Transverse colon (tissue), 4 donors: ENCODE measurements around the gene TTC9B. TPM values are rescaled to one million over a fixed set of nuclear protein-coding genes. Genes with fewer than 3 reads are reported as not detected.

Experiments used
- DNase-seq: peaks from one replicate; pipeline ENCODE4 v3.0.0-alpha.2; 2019
- H3K27ac ChIP-seq, 4 donors: fragments of 200-600 bp; sonication (generic); 2 replicates each; pipeline ENCODE4 v1.5.1; 2016 to 2018; ENCODE audit warnings: inconsistent platforms in 4 of 4
- H3K27me3 ChIP-seq: fragments of 200-600 bp; sonication (generic); 2 replicates; pipeline ENCODE4 v1.5.1; 2017; ENCODE audit warnings: inconsistent platforms
- H3K36me3 ChIP-seq, 4 donors: fragments of 200-600 bp; sonication (generic); 2 replicates each; pipeline ENCODE4 v1.5.1; 2017 to 2019; ENCODE audit warnings: inconsistent platforms in 4 of 4
- H3K4me1 ChIP-seq, 4 donors: fragments of 200-600 bp; sonication (generic); 2 replicates each; pipeline ENCODE4 v1.5.1; 2017 to 2020; ENCODE audit warnings: inconsistent platforms in 4 of 4
- H3K4me3 ChIP-seq, 4 donors: fragments of 200-600 bp; sonication (generic); 1 replicate in 1 of 4; 2 replicates in 3 of 4; pipeline versions ENCODE4 v1.5.1 to v1.6.1; 2017 to 2019; ENCODE audit warnings: inconsistent platforms in 4 of 4
- H3K9me3 ChIP-seq, 2 donors: fragments of 200-600 bp; sonication (generic); 2 replicates each; pipeline ENCODE4 v1.5.1; 2017 to 2019; ENCODE audit warnings: inconsistent platforms in 2 of 2
- EP300 ChIP-seq: sonication (generic); formaldehyde crosslinking; IDR thresholded peaks from one replicate; pipeline ENCODE4 v1.6.1; 2017; ENCODE audit warnings: antibody characterized with exemption, low read depth
- POLR2A ChIP-seq: fragments of 450-650 bp; IDR thresholded peaks from one replicate; pipeline ENCODE4 v1.6.1; 2016; ENCODE audit warnings: antibody characterized with exemption, mild to moderate bottlenecking, moderate library complexity
- POLR2AphosphoS5 ChIP-seq, 3 donors: sonication (generic); formaldehyde crosslinking; IDR thresholded peaks; one replicate each; pipeline ENCODE4 v1.6.1; 2016; ENCODE audit warnings: antibody characterized with exemption in 3 of 3
- WGBS, 2 donors: methylation state at CpG; one replicate each; pipeline ENCODE4 v1.1.5; 2018; ENCODE audit warnings: low coverage in 1 of 2; 5-methylcytosine and 5-hydroxymethylcytosine counted together
- in situ Hi-C, 4 donors: fragments of 200-750 bp; cut with MboI; loops; one replicate each; pipeline versions ENCODE4 v1.15.0 to v1.15.1; 2017; ENCODE audit warnings: low sequenced_read_pairs in 3 of 4, low pct_ligation_motif_present in 1 of 4, low pct_unique_long_range_greater_than_20kb in 1 of 4
- intact Hi-C: fragments of 100-400 bp; cut with DNase I; formaldehyde crosslinking; loops from one replicate; pipeline ENCODE4 v1.15.1; 2023; ENCODE audit warnings: low total_unique reads
- total RNA-seq, 4 donors: library from RNA; depleted of rRNA; stranded (reverse); fragments of >200 nt; gene quantifications; one replicate each; pipeline ENCODE4 v1.1.0, GENCODE V29; 2016
- TF ChIP-seq, protein P1 (sequence below), 5 experiments: fragments of 200-600 bp in 3 of 5; fragments of 450-650 bp in 2 of 5; sonication (generic) in 3 of 5; IDR thresholded peaks; 1 replicate in 2 of 5; 2 replicates in 3 of 5; pipeline ENCODE4 v1.5.1; 2016 to 2017; ENCODE audit warnings: antibody characterized with exemption in 5 of 5, inconsistent platforms in 3 of 5, mild to moderate bottlenecking in 2 of 5, moderate library complexity in 1 of 5

Gene TTC9B
- total RNA-seq, 4 donors from 2014 or later = not detected

DNA sequence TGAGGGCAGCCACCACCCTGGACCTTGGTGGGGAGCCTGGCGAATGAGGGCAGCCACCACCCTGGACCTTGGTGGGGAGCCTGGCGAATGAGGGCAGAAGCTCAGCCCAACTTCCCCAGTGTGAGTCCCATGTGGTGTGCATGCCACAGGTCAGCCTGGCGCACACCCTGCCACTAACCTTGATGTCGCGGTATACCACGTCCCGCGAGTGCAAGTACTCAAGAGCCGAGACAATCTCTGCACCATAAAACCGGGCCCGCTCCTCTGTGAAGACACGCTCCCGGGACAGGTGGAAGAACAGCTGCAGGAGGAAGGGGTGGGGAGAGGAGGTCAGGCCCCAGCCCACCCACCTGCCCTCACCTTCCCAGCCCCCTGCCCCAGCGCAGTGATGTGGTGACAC is 19.6 kb upstream of the TTC9B start:
- no peaks in the 10 kb centered on the region for H3K4me1 ChIP-seq
- whole genome bisulfite sequencing, 2 donors = 96% methylated on average over 14 of the region's 14 CpGs; no CpG with 5 or more reads in 1 of the 2 donors
- no peak overlapping the region for H3K4me3 ChIP-seq
- intact Hi-C loops = no loop called here
- peaks cover 0 to 59% (median 21%) of the 10 kb centered on the region in 4 donors for H3K36me3 ChIP-seq
- H3K27me3 ChIP-seq = no peaks in the 10 kb centered on the region
- no peak overlapping the region for H3K27ac ChIP-seq
- TF ChIP-seq POLR2A (no peak), EP300 (no peak), POLR2AphosphoS5 (IDR thresholded peaks at IDR 0.05) (no peak)
- TF ChIP-seq, protein P1, sequence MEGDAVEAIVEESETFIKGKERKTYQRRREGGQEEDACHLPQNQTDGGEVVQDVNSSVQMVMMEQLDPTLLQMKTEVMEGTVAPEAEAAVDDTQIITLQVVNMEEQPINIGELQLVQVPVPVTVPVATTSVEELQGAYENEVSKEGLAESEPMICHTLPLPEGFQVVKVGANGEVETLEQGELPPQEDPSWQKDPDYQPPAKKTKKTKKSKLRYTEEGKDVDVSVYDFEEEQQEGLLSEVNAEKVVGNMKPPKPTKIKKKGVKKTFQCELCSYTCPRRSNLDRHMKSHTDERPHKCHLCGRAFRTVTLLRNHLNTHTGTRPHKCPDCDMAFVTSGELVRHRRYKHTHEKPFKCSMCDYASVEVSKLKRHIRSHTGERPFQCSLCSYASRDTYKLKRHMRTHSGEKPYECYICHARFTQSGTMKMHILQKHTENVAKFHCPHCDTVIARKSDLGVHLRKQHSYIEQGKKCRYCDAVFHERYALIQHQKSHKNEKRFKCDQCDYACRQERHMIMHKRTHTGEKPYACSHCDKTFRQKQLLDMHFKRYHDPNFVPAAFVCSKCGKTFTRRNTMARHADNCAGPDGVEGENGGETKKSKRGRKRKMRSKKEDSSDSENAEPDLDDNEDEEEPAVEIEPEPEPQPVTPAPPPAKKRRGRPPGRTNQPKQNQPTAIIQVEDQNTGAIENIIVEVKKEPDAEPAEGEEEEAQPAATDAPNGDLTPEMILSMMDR (IDR thresholded peaks at IDR 0.05) = no peak
- DNase-seq = no peak
- in situ Hi-C loops = no loop called here
- no peaks in the 10 kb centered on the region for H3K9me3 ChIP-seq

DNA sequence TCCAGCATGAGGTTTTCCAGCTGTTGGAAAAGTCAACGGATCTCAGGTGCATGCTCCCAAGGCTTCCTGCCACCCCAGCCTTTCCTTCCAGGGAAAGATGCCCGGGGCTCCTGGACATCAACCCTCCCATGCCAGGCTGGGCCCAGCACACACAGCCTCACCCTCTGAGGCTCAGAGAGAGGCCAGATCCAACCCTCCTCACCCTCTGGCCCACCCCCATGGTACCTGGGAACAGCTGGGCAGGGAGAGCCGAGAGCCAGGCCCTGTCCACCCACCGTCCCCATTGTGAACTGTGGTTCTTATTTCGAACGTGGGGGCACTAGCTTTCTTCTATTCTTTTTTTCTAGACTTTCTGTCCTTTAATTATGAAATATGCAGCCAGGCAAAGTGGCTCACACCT is 18.2 kb upstream of the TTC9B start:
- no peaks in the 10 kb centered on the region for H3K9me3 ChIP-seq
- H3K27ac ChIP-seq = no peak overlapping the region
- intact Hi-C loops (no loop called here), in situ Hi-C loops (no loop called here)
- no peaks in the 10 kb centered on the region for H3K27me3 ChIP-seq
- peaks cover 0 to 53% (median 21%) of the 10 kb centered on the region in 4 donors for H3K36me3 ChIP-seq
- H3K4me1 ChIP-seq = peaks cover 0 to 7% (median 5%) of the 10 kb centered on the region in 4 donors
- H3K4me3 ChIP-seq = no peak overlapping the region
- no peak for DNase-seq
- TF ChIP-seq POLR2A (no peak), POLR2AphosphoS5 (IDR thresholded peaks at IDR 0.05) (no peak), EP300 (no peak)
- TF ChIP-seq, protein P1 (IDR thresholded peaks at IDR 0.05) = no peak
- WGBS, 2 donors = 92% methylated on average over 6 of the region's 6 CpGs; no CpG with 5 or more reads in 1 of the 2 donors

DNA sequence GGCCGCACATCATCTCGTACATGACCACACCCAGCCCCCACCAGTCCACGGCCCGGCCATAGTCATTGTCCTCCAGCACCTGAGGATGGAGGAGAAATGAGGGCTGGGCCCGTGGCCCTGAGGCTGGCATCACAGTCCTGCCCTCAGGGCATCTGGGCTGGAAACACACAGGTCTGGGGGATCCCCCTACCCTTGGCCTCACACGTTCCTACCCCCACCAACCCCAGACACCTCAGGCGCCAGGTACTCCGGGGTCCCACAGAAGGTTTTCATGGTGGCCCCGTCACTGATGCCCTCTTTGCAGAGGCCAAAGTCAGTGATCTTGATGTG is 17.8 kb upstream of the TTC9B start:
- peaks cover 0 to 53% (median 21%) of the 10 kb centered on the region in 4 donors for H3K36me3 ChIP-seq
- no peaks in the 10 kb centered on the region for H3K9me3 ChIP-seq
- peaks cover 0 to 8% (median 5%) of the 10 kb centered on the region in 4 donors for H3K4me1 ChIP-seq
- DNase-seq = no peak
- H3K4me3 ChIP-seq = no peak overlapping the region
- intact Hi-C loops (no loop called here), in situ Hi-C loops (no loop called here)
- WGBS, 2 donors = 92% methylated on average over 9 of the region's 9 CpGs; no CpG with 5 or more reads in 1 of the 2 donors
- H3K27me3 ChIP-seq = no peaks in the 10 kb centered on the region
- TF ChIP-seq EP300 = no peak
- no peak overlapping the region for H3K27ac ChIP-seq

DNA sequence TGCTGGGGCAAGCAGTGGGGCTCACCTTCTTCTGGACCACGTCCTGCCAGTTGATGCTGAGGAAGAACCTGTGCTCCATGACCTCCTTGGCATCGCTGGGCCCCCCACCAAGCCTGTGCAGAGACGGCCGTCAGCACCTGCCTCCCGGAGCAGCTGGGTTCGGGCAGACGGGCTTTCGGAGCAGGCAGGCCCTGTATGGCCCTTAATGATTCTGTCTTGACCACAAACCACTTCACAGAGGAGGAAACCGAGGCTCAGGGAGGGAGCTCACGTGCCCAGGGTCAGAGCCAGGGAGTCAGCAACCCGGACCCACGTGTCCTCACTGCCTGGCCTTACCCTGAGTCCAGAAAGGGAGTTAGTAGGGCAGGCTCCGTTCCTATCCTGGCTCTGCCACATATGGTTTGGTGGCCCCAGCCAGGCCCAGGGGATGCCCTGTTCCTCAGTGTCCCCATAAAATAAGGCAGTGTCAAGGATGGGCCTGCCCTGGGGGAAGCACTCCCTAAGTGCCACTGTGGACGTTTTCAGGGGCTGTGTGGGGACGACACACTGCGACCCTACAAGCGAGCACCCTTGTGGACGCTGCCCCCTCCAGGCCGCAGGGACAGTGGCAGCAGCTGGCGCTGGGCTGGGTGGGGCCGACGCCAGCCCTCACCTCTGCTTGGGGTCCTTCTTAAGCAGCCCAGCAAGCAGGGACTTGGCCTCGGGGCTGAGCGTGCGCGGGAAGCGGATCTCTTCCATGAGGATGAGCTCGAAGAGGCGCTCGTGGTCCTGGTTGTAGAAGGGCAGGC is 17.2 kb upstream of the TTC9B start:
- peaks cover 0 to 50% (median 21%) of the 10 kb centered on the region in 4 donors for H3K36me3 ChIP-seq
- no peak overlapping the region for H3K27ac ChIP-seq
- H3K4me3 ChIP-seq = no peak overlapping the region
- in situ Hi-C loops (no loop called here), intact Hi-C loops (no loop called here)
- H3K9me3 ChIP-seq = no peaks in the 10 kb centered on the region
- H3K4me1 ChIP-seq = peaks cover 0 to 8% (median 5%) of the 10 kb centered on the region in 4 donors
- TF ChIP-seq POLR2A = no peak
- TF ChIP-seq, protein P1 (IDR thresholded peaks at IDR 0.05) = no peak
- TF ChIP-seq POLR2AphosphoS5 (IDR thresholded peaks at IDR 0.05) = no peak
- TF ChIP-seq EP300 = no peak
- no peak for DNase-seq
- no peaks in the 10 kb centered on the region for H3K27me3 ChIP-seq
- 80 to 83% methylated on average over 2 to 23 of the region's 30 CpGs for WGBS, 2 donors
